ENCODE data around the gene PCDHGA2.

DNA sequence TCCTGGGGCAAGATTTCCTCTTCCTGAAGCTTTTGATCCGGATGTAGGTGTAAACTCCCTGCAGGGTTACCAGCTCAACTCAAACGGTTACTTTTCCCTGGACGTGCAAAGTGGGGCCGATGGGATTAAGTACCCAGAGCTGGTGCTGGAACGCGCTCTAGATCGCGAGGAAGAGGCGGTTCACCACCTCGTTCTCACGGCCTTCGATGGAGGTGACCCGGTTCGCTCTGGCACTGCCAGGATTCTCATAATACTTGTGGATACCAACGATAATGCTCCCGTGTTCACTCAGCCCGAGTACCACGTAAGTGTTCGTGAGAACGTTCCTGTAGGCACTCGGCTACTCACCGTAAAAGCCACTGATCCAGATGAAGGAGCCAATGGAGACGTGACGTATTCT, 17.1 kb downstream of the PCDHGA2 start:
- TF ChIP-seq POLR2A (IDR thresholded peaks at IDR 0.05; ENCODE audit: low read depth, low read length) (no peak), POLR2AphosphoS5 (IDR thresholded peaks at IDR 0.05; ENCODE audit: low read depth, low read length) (no peak)

Measured in GM12892 (cell line).